ENCODE data around the gene RNASE1.
"Not testable (repeated sequence)": the region's sequence is repeated elsewhere in the genome, so short reads cannot be mapped to it uniquely, and the experiment has no call there.

Gene RNASE1

DNA sequence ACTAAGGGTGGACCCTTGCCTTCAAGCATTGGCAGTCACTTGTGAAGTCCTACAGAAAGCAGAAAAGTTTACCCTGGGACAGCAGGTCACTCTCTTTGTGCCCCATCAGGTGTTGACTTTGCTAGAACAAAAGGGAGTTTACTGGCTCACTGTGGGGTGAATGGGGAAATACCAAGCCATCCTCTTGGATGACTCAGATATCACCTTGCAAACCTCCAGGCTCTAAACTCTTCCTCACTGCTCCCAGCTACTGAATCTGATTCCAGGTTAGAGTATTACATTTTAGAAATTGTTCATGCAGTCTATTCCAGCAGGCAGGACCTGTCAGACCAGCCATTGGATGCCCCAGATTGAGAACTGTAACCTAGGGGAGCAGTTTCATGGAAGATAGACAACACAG is 41.7 kb downstream of the RNASE1 start:
- intact Hi-C loops (cut with DNase I; ENCODE audit: low total_unique reads), result no loop called here
- TF ChIP-seq, protein P1, sequence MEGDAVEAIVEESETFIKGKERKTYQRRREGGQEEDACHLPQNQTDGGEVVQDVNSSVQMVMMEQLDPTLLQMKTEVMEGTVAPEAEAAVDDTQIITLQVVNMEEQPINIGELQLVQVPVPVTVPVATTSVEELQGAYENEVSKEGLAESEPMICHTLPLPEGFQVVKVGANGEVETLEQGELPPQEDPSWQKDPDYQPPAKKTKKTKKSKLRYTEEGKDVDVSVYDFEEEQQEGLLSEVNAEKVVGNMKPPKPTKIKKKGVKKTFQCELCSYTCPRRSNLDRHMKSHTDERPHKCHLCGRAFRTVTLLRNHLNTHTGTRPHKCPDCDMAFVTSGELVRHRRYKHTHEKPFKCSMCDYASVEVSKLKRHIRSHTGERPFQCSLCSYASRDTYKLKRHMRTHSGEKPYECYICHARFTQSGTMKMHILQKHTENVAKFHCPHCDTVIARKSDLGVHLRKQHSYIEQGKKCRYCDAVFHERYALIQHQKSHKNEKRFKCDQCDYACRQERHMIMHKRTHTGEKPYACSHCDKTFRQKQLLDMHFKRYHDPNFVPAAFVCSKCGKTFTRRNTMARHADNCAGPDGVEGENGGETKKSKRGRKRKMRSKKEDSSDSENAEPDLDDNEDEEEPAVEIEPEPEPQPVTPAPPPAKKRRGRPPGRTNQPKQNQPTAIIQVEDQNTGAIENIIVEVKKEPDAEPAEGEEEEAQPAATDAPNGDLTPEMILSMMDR (IDR thresholded peaks at IDR 0.05), result no peak
- Histone ChIP-seq H3K36me3 (no peaks in the 10 kb centered on the region), H3K9me3 (no peaks in the 10 kb centered on the region), H3K27me3 (no peaks in the 10 kb centered on the region), H3K27ac (no peak overlapping the region), H3K4me1 (no peaks in the 10 kb centered on the region), H3K4me3 (no peak overlapping the region)
- DNase-seq, result no peak

DNA sequence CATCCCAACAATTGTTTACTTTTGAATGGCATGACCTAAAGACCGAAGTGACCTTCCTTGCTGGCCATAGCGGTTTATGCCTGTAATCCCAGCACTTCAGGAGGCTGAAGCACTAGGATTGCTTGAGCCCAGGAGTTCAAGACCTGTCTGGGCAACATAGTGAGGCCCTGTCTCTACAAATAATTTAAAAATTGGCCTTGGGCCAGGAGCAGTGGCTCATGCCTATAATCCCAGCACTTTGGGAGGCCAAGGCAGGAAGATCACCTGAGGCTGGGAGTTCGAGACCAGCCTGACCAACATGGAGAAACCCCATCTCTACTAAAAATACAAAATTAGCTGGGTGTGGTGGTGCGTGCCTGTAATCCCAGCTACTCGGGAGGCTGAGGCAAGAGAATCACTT is 43.2 kb downstream of the RNASE1 start:
- H3K27me3 ChIP-seq; DNase-seq; intact Hi-C loops (cut with DNase I; ENCODE audit: low total_unique reads): not testable (repeated sequence)

DNA sequence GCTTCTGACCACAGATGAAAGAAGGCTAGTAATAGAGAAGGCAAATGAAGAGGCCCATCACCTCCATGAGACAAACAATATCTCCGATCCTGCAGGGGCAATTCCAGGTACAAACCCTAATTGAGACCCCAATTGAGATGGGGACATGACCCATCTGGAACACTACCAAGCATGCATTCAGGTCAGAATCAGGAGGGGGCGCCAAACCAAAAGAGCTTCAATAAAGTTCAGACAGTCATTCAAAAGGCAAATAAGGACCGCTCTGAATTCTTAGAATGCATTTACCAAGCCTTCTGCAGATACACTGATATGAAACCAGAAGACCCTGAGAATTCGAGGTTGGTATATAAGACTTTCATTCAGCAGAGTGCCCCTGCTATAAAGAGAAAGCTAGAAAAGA is 44.7 kb downstream of the RNASE1 start:
- H3K27ac ChIP-seq, result no peak overlapping the region
- no peaks in the 10 kb centered on the region for H3K4me1 ChIP-seq
- no peaks in the 10 kb centered on the region for H3K27me3 ChIP-seq
- TF ChIP-seq, protein P1 (IDR thresholded peaks at IDR 0.05), result no peak
- no peak for DNase-seq
- no peak overlapping the region for H3K4me3 ChIP-seq
- no peaks in the 10 kb centered on the region for H3K9me3 ChIP-seq
- H3K36me3 ChIP-seq, result no peaks in the 10 kb centered on the region
- intact Hi-C loops (cut with DNase I; ENCODE audit: low total_unique reads), result no loop called here

More for the DNA sequence above, 43.2 kb downstream of the RNASE1 start:
- not testable (repeated sequence) for H3K36me3 ChIP-seq, H3K4me3 ChIP-seq, H3K9me3 ChIP-seq, H3K27ac ChIP-seq, H3K4me1 ChIP-seq

DNA sequence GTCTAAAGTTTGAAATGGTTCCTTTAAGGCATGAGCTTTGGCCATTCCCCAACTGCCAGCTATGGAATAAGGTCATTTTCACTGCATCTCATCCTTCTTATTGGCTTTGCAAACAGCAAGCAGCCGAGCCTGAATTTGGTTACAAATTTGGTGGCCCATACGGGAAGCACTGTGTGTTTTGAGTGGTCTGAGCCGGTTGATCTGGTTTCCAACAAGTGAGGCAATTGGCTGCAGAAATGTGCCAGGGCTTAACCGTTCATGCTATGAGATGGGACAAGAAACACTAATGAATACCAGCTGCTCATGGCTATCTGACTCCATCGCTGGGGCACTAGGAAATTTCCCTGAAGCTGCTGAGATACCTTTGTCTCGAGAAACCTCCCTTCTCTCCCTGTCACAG is 47.6 kb downstream of the RNASE1 start:
- no peak overlapping the region for H3K27ac ChIP-seq
- H3K36me3 ChIP-seq, result no peaks in the 10 kb centered on the region
- DNase-seq, result no peak
- peaks cover 0 to 11% (median 9%) of the 10 kb centered on the region in 3 donors for H3K9me3 ChIP-seq
- TF ChIP-seq, protein P1 (IDR thresholded peaks at IDR 0.05), result no peak
- intact Hi-C loops (cut with DNase I; ENCODE audit: low total_unique reads), result no loop called here
- no peaks in the 10 kb centered on the region for H3K27me3 ChIP-seq
- H3K4me1 ChIP-seq, result no peaks in the 10 kb centered on the region
- no peak overlapping the region for H3K4me3 ChIP-seq

DNA sequence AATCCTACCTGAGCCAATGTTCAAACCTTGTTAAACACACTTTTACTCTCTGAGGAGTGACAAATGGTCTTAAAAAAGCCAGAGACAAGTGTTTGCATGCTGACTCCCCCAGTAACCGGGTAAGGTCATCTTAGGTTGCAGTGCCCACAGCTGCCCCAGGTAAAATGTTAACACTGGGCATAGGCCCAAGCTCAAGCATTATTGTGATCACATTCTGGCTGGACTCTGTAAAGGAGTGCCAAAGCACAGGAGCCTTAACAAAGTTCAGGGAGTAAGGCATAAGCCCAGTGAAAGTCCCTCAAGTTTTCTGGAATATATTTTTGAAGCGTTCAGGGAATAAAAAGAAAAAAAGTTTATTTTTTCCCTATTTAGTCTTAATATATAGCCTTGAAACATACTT is 48.3 kb downstream of the RNASE1 start:
- Histone ChIP-seq H3K4me3 (no peak overlapping the region), H3K27ac (no peak overlapping the region), H3K27me3 (no peaks in the 10 kb centered on the region), H3K36me3 (no peaks in the 10 kb centered on the region), H3K4me1 (no peaks in the 10 kb centered on the region), H3K9me3 (peaks cover 0 to 11% (median 9%) of the 10 kb centered on the region in 3 donors)
- intact Hi-C loops (cut with DNase I; ENCODE audit: low total_unique reads), result no loop called here
- DNase-seq, result no peak
- TF ChIP-seq, protein P1 (IDR thresholded peaks at IDR 0.05), result no peak

DNA sequence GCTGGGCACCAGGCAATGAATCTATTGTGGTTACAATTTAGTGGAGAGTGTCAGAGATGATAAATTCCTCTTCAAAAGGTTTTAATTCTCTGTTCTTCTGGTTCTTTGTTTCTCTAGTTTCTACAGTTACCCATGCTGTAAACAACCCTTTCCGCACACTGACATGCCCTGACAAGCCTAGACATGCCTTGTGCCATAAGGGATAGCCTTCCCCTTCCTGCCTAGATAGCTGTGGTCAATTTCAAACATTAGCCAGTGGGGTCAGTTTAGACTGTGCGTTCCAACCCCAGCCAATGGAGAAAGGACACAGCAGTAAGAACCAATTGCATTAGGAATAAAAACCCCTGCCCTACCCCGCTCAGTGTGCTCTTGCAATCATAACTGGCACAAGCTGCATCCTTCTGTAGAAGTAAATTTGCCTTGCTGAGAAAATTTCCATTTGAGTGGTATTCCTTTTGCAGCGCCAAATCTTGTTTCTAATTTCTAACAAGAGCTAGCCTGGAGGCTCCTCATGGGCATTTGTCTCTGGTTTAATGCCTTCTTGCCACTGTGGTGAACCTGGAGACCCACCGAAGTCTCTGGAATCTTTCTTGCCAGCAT is 50.6 kb downstream of the RNASE1 start:
- intact Hi-C loops (cut with DNase I; ENCODE audit: low total_unique reads), result no loop called here
- TF ChIP-seq, protein P1 (IDR thresholded peaks at IDR 0.05), result no peak
- no peak for DNase-seq
- Histone ChIP-seq H3K27me3 (no peaks in the 10 kb centered on the region), H3K9me3 (peaks cover 0 to 11% (median 9%) of the 10 kb centered on the region in 3 donors), H3K4me3 (no peak overlapping the region), H3K4me1 (no peaks in the 10 kb centered on the region), H3K27ac (no peak overlapping the region), H3K36me3 (no peaks in the 10 kb centered on the region)
